Activated T-helper 1 cell treated with Interleukin-2 at 50 U/mL for 16 hours (primary cell): ENCODE measurements around the gene TRAPPC11.
"Not testable (repeated sequence)": the region's sequence is repeated elsewhere in the genome, so short reads cannot be mapped to it uniquely, and the experiment has no call there.

Source experiments
- DNase-seq: peaks from one replicate; pipeline ENCODE4 v3.0.0-alpha.2; 2020; ENCODE audit warnings: low read depth

Gene TRAPPC11

DNA sequence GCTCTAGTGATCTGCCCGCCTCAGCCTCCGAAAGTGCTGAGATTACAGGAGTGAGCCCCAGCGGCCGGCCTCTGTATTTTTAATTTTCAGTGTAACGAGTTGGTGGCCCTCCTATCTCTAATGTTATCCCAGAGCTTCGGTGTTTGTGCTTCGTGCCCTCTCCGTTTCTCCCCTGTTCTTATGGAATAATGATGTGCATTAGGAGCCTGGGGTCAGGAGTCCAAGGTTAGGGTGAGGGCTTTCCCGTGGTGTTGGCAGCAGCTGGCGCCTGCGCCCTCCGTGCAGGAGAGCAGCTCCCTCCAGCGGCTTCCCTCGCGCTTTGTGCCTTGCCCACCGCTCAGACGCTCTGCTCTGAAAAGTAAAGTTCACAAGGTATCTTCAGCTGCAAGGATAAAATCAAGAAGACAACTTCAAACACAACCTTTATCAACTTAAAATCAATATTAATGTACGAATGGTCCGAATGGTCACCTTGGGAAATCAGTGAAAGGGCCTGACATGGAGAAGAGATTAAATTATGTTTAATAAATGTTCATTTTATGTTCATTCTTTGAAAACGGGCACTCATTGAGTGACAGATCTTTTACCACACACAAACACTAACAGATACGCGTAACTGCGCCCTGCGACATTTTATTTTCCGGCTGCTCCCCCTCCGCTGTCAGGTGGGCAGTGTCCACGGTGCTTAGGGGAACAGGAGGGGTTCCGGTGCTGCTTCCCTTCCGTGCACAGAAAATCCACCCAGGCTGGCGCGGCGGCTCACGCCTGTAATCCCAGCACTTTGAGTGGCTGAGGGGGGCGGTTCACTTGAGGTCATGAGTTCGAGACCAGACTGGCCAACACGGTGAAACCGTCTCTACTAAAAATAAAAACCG is 62.4 kb downstream of the TRAPPC11 start:
- peak; percentile 30 for DNase-seq

DNA sequence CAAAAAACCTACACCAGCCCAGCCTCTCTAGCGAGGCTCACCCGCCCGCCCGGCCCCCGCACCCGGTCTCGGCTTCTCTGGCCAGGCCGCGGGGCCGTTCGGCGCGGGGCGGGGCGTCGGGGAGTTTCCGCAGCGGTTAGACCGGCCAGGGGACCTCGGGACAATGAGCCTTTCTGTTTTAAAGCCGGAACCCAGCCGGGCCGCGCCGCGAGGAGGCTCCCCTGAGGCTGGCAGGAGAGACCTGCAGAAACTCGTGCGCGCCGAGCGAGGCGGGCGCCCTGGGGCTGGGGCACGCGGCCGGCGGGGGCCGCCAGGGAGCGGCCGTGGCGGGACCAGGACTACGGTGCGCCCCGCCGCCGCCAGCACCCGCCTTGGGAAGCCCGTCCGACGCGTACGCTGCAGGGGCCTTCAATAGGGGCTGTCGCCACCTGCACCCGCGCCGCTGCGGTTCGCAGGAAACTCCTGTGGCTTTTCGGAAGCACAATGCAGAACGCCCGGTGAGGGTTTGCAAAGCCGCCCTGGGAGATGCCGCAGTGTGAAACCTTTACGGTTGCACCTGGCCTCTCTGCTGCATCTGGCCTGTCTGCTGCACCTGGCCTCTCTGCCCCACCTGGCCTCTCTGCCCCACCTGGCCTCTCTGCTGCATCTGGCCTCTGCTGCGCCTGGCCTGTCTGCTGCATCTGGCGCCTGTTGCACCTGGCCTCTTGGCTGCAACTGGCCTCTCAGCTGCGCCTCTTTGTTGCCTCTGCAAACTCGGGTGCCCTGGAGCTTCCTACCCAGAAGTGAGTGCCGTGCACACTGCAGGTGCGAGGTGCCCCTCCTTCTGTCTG is 63.9 kb downstream of the TRAPPC11 start:
- peak; percentile 29 for DNase-seq

DNA sequence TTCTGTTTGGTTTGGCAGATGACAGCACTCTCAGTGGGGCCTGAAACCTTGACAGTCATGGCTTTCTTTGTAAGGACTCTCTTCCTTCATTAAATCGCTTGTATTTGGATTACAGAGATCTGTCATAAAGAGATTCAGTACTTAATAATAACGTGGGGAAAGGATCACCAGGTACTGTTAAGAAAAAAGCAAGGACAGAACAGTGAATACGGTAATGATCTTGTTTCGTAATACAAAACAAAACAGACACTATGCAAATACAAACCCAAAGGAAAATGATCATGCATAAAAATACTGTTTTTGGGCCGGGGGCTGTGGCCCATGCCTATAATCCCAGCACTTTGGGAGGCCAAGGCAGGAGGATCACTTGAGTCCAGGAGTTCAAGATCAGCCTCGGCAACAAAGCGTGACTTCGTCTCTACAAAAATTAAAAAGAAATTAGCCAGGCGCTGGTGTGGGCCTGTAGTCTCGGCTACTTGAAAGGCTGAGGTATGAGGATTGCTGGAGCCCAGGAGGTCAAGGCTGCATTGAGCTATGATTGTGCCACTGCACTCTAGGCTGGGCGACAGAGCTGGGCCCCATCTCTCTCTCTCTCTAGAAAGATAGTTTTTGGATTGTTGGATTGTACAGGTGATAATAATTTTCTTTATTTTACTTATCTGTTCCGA is 64.6 kb downstream of the TRAPPC11 start:
- no peak for DNase-seq

GRCh38 chr4:183725585-183725984 is 66.5 kb downstream of the TRAPPC11 start:
- not testable (repeated sequence) for DNase-seq

GRCh38 chr4:183727482-183727881 is 68.4 kb downstream of the TRAPPC11 start:
- no peak for DNase-seq

DNA sequence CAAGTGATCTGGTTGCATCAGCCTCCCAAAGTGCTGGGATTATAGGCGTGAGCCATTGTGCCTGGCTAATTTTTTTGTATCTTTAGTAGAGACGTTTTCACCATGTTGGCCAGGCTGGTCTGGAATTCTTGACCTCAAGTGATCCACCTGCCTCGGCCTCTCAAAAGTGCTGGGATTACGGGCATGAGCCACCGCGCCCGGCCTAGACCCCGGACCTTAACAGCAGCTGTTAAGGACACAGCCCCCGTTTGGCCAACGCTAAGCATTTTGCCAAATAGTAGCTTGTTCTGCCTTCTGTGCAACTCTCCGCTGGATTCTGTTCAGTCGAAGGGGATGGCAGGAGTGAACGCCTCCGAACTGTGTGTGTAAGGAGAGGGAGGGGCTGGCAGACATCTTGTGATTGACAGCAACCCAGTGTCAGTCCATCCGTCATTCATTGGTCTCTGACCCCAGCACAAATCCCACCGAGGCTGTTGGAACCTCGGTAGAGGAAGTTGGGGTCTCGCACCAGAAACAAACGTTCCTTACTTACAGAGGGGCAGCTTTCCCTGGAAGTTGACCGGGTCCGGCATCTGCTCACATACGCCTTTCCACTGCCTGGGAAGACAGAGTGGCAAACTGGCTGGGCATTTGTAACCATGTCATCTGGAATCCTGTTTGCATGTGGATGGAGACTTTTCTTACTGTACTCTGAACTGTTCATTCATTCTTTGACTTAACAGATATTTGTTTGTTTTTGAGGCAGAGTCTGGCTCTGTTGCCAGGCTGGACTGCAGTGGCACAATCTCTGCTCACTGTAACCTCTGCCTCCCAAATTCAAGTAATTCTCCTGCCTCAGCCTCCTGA is 69.4 kb downstream of the TRAPPC11 start:
- no peak for DNase-seq

- no peak for DNase-seq
Observed at GRCh38 chr4:183729069-183729406, 69.9 kb downstream of the TRAPPC11 start.

DNA sequence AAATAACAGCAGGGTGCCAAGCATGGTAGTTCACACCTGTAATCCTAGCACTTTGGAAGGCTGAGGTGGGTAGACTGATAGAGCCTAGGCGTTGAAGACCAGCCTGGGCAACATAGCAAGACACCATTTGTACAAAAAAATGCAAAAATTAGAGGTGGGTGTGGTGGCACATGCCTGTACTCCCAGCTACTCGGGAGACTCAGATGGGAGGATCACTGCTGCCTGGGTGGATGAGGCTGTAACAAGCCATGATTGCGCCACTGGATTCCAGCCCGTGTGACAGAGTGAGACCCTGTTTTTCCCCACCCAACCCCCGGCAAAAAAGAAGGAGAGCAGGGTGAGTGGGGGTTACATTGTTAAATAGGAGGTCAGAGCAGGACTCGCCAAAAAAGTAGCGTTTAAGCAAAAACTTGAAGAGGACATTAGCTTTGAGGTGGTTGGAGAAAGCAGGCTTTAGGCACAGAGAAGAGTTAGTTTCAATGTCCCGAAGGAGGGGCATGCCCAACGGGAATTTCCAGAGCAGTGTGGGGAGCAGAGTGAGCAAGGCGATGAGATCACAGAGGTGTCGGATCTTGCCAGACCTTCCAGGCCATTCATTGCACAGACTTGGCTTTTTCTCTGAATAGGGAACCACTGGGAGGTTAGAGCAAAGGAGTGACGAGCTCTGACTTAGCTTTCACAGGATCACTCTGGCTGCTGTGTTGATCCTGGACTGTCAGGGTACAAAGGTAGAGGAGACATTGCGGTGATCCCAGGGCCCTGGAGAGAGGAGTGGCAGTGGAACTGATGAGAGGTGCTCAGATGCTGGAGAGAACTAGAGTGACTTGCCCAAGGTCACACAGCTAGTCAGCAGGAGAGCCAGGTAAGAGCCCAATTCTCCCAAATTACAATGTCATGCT is 70.6 kb downstream of the TRAPPC11 start:
- DNase-seq, result no peak

DNA sequence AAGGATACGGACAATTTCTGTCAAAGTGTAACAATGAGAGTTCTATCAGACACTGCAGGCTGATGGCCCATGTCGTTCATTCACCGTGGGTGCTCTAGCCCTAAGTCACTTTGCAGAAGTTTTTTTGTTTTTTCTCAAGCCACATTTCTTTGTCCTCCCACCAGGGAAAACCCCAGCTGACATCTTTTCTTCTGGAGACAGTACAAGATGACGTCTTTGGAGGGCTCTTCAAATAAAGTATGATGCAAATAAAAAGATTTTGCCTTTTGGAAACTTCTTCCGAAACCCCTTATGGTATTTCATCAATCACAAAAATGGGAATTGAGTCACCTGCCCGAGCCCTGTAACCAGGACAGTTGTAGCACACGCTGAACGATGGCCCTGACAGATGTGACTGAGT is 73.2 kb downstream of the TRAPPC11 start:
- DNase-seq, result no peak

GRCh38 chr4:183733181-183733580 is 74.1 kb downstream of the TRAPPC11 start:
- DNase-seq, result no peak

DNA sequence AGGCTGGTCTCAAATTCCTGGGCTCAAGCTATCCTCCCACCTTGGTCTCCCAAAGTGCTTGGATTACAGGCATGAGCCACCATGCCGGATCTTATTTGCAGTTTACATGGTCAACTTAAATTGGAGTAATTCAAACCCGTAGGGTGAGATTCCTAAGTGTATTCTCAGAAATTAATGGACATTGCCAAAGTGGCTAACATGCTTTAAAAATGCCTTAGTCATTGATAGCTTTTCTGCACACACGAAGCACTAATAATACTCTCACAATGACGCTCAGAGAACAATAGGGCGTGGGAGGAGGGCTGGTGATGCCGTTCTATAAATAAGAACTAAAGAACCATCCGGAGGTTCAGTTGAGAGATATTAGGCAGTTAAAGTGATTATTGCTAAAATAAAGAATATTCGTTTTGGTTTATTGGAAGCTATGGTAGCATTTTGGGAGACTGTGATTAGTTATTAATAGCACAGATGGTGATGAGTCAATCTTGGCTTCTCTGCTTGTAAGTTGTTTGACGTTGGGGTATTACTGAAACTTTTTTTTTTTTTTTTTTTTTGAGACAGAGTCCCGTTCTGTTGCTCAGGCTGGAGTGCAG is 79.1 kb downstream of the TRAPPC11 start:
- no peak for DNase-seq

GRCh38 chr4:183738961-183739360 is 79.9 kb downstream of the TRAPPC11 start:
- DNase-seq, result no peak

GRCh38 chr4:183746305-183747229 is 87.5 kb downstream of the TRAPPC11 start:
- no peak for DNase-seq

DNA sequence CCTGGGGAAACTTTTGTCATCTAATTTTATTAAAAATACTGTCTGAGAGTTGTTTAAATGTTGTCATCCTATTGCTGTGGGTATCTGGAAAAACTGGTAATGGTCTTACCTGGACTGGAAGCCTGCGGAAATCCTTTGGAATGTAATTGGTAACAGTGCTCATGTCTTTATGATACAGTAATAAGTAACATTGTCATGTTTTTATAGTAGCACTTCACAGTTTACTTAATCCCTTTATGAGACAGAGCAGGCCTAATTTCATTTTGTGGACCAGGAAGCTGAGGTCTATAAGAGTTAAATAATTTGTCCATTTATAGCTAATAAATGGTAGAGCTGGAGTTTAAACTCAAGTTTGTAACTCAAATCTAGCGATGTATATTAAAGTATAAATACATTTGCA is 88.3 kb downstream of the TRAPPC11 start:
- no peak for DNase-seq

GRCh38 chr4:183747931-183748670 is 89.0 kb downstream of the TRAPPC11 start:
- DNase-seq, result no peak

GRCh38 chr4:183751106-183751505 is 92.0 kb downstream of the TRAPPC11 start:
- no peak for DNase-seq

DNA sequence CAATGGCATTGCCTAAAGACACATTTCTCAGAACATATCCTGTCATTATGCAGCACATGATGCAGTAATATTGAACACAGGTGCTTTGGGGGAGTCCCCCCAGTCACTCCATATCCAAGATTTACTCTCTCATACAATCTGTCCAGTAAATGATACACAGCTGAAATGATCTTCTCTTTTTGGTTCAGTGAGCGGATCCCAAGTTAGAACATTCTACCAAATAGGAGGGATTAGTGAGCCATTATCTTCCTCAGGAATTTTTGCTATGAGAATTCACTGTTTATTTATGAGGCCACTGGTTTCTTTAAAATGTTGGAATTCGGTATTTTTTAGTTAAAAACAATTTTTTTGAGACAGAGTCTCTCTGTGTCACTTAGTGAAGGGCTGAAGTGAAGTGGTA is 96.5 kb downstream of the TRAPPC11 start:
- DNase-seq, result no peak

DNA sequence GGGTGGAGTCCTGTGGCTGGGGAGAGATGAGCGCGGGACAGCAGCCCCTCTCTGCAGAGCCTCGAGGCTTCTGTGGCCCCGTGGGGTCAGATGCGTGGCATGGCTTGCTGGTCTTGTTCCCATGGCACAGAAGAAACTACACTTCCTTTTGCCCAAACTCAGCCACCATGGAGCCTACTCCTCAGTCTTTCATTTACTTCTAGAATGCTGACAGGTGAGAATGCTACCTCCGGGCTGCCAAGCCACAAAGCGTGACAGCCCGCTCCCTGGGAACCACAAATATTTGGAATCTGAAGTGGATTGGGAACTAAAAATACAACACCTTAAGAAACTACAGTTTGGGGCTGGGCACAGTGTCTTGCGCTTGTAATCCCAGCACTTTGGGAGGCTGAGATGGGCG is 98.0 kb downstream of the TRAPPC11 start:
- DNase-seq, result no peak
